HepG2 (cell line): ENCODE results near the gene EMC9. TPM values are rescaled to one million over a fixed set of nuclear protein-coding genes. Genes with fewer than 3 reads are reported as not detected.

Source experiments
- CENPT ChIP-seq: sonication (generic); formaldehyde crosslinking; IDR thresholded peaks from 2 replicates; pipeline ENCODE4 v1.8.0; 2022; ENCODE audit warnings: low read depth, mild to moderate bottlenecking, moderate library complexity, missing genetic modification reagents
- CTCF ChIP-seq: sonication (generic); formaldehyde crosslinking; IDR thresholded peaks from 2 replicates; pipeline ENCODE4 v1.5.0; 2020; ENCODE audit warnings: mild to moderate bottlenecking, missing genetic modification reagents, moderate library complexity
- ELF4 ChIP-seq: sonication (generic); formaldehyde crosslinking; IDR thresholded peaks from 2 replicates; pipeline ENCODE4 v1.5.0; 2020; ENCODE audit warnings: missing genetic modification reagents, mild to moderate bottlenecking, moderate library complexity, borderline replicate concordance
- GLMP ChIP-seq: sonication (generic); formaldehyde crosslinking; IDR thresholded peaks from 2 replicates; pipeline ENCODE4 v1.9.0; 2021; ENCODE audit warnings: missing genetic modification reagents, mild to moderate bottlenecking, borderline replicate concordance
- HMGXB3 ChIP-seq: sonication (generic); formaldehyde crosslinking; IDR thresholded peaks from 2 replicates; pipeline ENCODE4 v1.4.0; 2020; ENCODE audit warnings: missing genetic modification reagents, borderline replicate concordance
- NBN ChIP-seq: fragments of 450-650 bp; conservative IDR thresholded peaks from 2 replicates; pipeline ENCODE4 v1.6.1; 2017
- NR2C2 ChIP-seq: sonication (generic); formaldehyde crosslinking; IDR thresholded peaks from 2 replicates; pipeline ENCODE4 v1.4.0; 2020; ENCODE audit warnings: missing genetic modification reagents, mild to moderate bottlenecking, moderate library complexity, borderline replicate concordance
- PAWR ChIP-seq: sonication (generic); formaldehyde crosslinking; IDR thresholded peaks from 2 replicates; pipeline ENCODE4 v1.4.0; 2020; ENCODE audit warnings: missing genetic modification reagents, mild to moderate bottlenecking, borderline replicate concordance
- PLRG1 ChIP-seq: fragments of 450-650 bp; conservative IDR thresholded peaks from 2 replicates; pipeline ENCODE4 v1.6.1; 2016
- ZNF430 ChIP-seq: sonication (generic); formaldehyde crosslinking; IDR thresholded peaks from 2 replicates; pipeline ENCODE4 v1.9.0; 2021; ENCODE audit warnings: mild to moderate bottlenecking, missing genetic modification reagents
- ZNF451 ChIP-seq: sonication (generic); formaldehyde crosslinking; IDR thresholded peaks from 2 replicates; pipeline ENCODE4 v1.5.0; 2020; ENCODE audit warnings: mild to moderate bottlenecking, missing genetic modification reagents
- ZNF577 ChIP-seq: sonication (generic); formaldehyde crosslinking; IDR thresholded peaks from 2 replicates; pipeline ENCODE4 v1.4.0; 2020; ENCODE audit warnings: mild to moderate bottlenecking, low read depth, missing genetic modification reagents, borderline replicate concordance
- ZNF589 ChIP-seq: sonication (generic); formaldehyde crosslinking; conservative IDR thresholded peaks from 2 replicates; pipeline ENCODE4 v1.8.0; 2022; ENCODE audit warnings: mild to moderate bottlenecking, moderate library complexity, missing genetic modification reagents
- ZNF713 ChIP-seq: sonication (generic); formaldehyde crosslinking; IDR thresholded peaks from 2 replicates; pipeline ENCODE4 v1.4.0; 2020; ENCODE audit warnings: mild to moderate bottlenecking, missing genetic modification reagents
- ZNF788 ChIP-seq: sonication (generic); formaldehyde crosslinking; IDR thresholded peaks from 2 replicates; pipeline ENCODE4 v1.5.0; 2020; ENCODE audit warnings: mild to moderate bottlenecking, missing genetic modification reagents, borderline replicate concordance
- ZSCAN12 ChIP-seq: sonication (generic); formaldehyde crosslinking; IDR thresholded peaks from 2 replicates; pipeline ENCODE4 v1.9.0; 2021; ENCODE audit warnings: mild to moderate bottlenecking, missing genetic modification reagents
- ZSCAN9 ChIP-seq: IDR thresholded peaks from 2 replicates; pipeline ENCODE4 v1.6.1; 2016; ENCODE audit warnings: borderline replicate concordance
- polyA plus RNA-seq, 8 experiments: library from polyadenylated mRNA; depleted of rRNA in 3 of 8; stranded (reverse) in 7 of 8; unstranded in 1 of 8; fragments of >200 nt; fragmentation: Illumina TruSeq in 4 of 8; extraction: Trizol in 4 of 8; gene quantifications; 2 replicates each; pipeline versions ENCODE4 v1.2.1 to v1.2.3, GENCODE V29; 2011 to 2016; ENCODE audit warnings: low read depth in 4 of 8, missing spikeins in 1 of 8, mixed read lengths in 1 of 8; ENCODE audit not compliant: insufficient read depth in 1 of 8
- total RNA-seq, 5 experiments: library from RNA; depleted of rRNA; stranded (reverse); fragments of >200 nt; fragmentation: Illumina TruSeq; extraction: Trizol; gene quantifications; 2 replicates each; pipeline ENCODE4 v1.2.3, GENCODE V29; 2016; ENCODE audit warnings: low read depth in 1 of 5
- TF ChIP-seq, protein P1 (sequence below): IDR thresholded peaks from 2 replicates; pipeline ENCODE4 v1.6.1; 2016; ENCODE audit warnings: control low read depth
- TF ChIP-seq, protein P2 (sequence below): sonication (generic); formaldehyde crosslinking; IDR thresholded peaks from 2 replicates; pipeline ENCODE4 v1.8.1; 2023; ENCODE audit warnings: mild to moderate bottlenecking, inconsistent platforms, moderate library complexity, missing genetic modification reagents, borderline replicate concordance

EMC9 gene
- total and polyA plus RNA-seq, 2 of the 13 experiments (the other 11 are each of a cell fraction or from before 2014, with no cell fraction given), result 60.5 to 78.7 TPM

- TF ChIP-seq, protein P1, sequence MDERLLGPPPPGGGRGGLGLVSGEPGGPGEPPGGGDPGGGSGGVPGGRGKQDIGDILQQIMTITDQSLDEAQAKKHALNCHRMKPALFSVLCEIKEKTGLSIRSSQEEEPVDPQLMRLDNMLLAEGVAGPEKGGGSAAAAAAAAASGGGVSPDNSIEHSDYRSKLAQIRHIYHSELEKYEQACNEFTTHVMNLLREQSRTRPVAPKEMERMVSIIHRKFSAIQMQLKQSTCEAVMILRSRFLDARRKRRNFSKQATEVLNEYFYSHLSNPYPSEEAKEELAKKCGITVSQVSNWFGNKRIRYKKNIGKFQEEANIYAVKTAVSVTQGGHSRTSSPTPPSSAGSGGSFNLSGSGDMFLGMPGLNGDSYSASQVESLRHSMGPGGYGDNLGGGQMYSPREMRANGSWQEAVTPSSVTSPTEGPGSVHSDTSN (CRISPR knock-in tag), result peak; percentile 41
- no peak for TF ChIP-seq PAWR (CRISPR knock-in tag)
- TF ChIP-seq ELF4 (CRISPR knock-in tag), result no peak; the same call in 1 of the 2 replicates
- TF ChIP-seq HMGXB3, result peak; percentile 97
- TF ChIP-seq GLMP (CRISPR knock-in tag), result no peak
- TF ChIP-seq NR2C2 (CRISPR knock-in tag), result peak; percentile 98
- TF ChIP-seq ZNF713 (CRISPR knock-in tag), result peak; percentile 88; the same call in 1 of the 2 replicates
- TF ChIP-seq NBN, result no peak
- TF ChIP-seq ZSCAN9 (CRISPR knock-in tag), result peak; percentile 95
- peak; percentile 100 for TF ChIP-seq ZNF788 (CRISPR knock-in tag)
- TF ChIP-seq CTCF, result peak; percentile 49
- peak; percentile 76; the same call in 1 of the 2 replicates for TF ChIP-seq ZSCAN12
- TF ChIP-seq, protein P2, sequence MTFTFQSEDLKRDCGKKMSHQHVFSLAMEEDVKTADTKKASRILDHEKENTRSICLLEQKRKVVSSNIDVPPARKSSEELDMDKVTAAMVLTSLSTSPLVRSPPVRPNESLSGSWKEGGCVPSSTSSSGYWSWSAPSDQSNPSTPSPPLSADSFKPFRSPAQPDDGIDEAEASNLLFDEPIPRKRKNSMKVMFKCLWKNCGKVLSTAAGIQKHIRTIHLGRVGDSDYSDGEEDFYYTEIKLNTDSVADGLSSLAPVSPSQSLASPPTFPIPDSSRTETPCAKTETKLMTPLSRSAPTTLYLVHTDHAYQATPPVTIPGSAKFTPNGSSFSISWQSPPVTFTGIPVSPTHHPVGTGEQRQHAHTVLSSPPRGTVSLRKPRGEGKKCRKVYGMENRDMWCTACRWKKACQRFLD (CRISPR knock-in tag), result peak; percentile 99
- no peak for TF ChIP-seq ZNF589 (CRISPR knock-in tag)
- peak; percentile 99 for TF ChIP-seq ZNF430 (CRISPR knock-in tag)
- TF ChIP-seq CENPT (CRISPR knock-in tag), result peak; percentile 95
- TF ChIP-seq ZNF451 (CRISPR knock-in tag), result peak; percentile 91
- TF ChIP-seq PLRG1, result no peak
- TF ChIP-seq ZNF577 (CRISPR knock-in tag), result peak; percentile 98; the same call in 1 of the 2 replicates
These were observed 47.1 kb upstream of the EMC9 start, which contains the start of gene IPO4 (continued) for GRCh38 chr14:24188251-24189058.
